Naive B cell (primary cell): ENCODE results near the gene NETO1. TPM values are rescaled to one million over a fixed set of nuclear protein-coding genes. Genes with fewer than 3 reads are reported as not detected.
A peak's percentile ranks its signal among the peaks of the same experiment; 100 is the strongest.

Source experiments
- ATAC-seq, 2 donors: fragments of 150-1000 bp; cut with Tn5 transposase; 2 replicates each; pipeline ENCODE4 v1.10.0; 2021; ENCODE audit warnings: low read depth in 2 of 2, mild to moderate bottlenecking in 2 of 2, moderate library complexity in 2 of 2
- DNase-seq: peaks from one replicate; pipeline ENCODE4 v3.0.0; 2022
- H3K27ac Mint-ChIP-seq, 6 donors: one replicate each; pipeline ENCODE4 v1.8.0; 2020 to 2022; ENCODE audit warnings: mild to moderate bottlenecking in 6 of 6, mixed read lengths in 6 of 6, moderate library complexity in 5 of 6, inconsistent platforms in 2 of 6
- H3K27me3 Mint-ChIP-seq, 3 donors: one replicate each; pipeline ENCODE4 v1.8.0; 2021 to 2022; ENCODE audit warnings: mixed read lengths in 3 of 3, mild to moderate bottlenecking in 1 of 3
- H3K36me3 Mint-ChIP-seq, 2 donors: one replicate each; pipeline ENCODE4 v1.8.0; 2020 to 2022; ENCODE audit warnings: mixed read lengths in 2 of 2, inconsistent platforms in 1 of 2, mild to moderate bottlenecking in 1 of 2
- H3K4me1 Mint-ChIP-seq, 3 donors: one replicate each; pipeline ENCODE4 v1.8.0; 2020 to 2022; ENCODE audit warnings: mixed read lengths in 3 of 3, inconsistent platforms in 1 of 3, mild to moderate bottlenecking in 1 of 3, moderate library complexity in 1 of 3
- H3K4me3 Mint-ChIP-seq, 8 donors: one replicate each; pipeline ENCODE4 v1.8.0; 2020 to 2022; ENCODE audit warnings: mild to moderate bottlenecking in 8 of 8, mixed read lengths in 8 of 8, moderate library complexity in 8 of 8, inconsistent platforms in 2 of 8
- H3K9me3 Mint-ChIP-seq, 7 donors: one replicate each; pipeline ENCODE4 v1.8.0; 2020 to 2022; ENCODE audit warnings: mixed read lengths in 7 of 7, mild to moderate bottlenecking in 5 of 7, inconsistent platforms in 2 of 7, moderate library complexity in 1 of 7
- polyA plus RNA-seq, 6 donors: library from polyadenylated mRNA; unstranded; fragments of 300-500 nt; fragmentation: Illumina TruSeq; gene quantifications; one replicate each; pipeline ENCODE4 v1.2.3, GENCODE V29; 2021; ENCODE audit warnings: low read depth in 6 of 6

NETO1 gene
- polyA plus RNA-seq, 6 donors from 2014 or later: 3.4 to 17.6 (median 13.4) TPM

- peak overlapping the region in 3 of 6 donors; percentile 72 to 85 (median 79) for H3K27ac Mint-ChIP-seq
Observed at GRCh38 chr18:72868585-72869225, 918 bp upstream of the NETO1 start.

GRCh38 chr18:72866901-72867745, 664 bp downstream of the NETO1 start:
- H3K36me3 Mint-ChIP-seq: peaks cover 17 to 20% of the 10 kb centered on the region in 2 donors
- H3K4me1 Mint-ChIP-seq: peaks cover 25 to 30% (median 28%) of the 10 kb centered on the region in 3 donors
- DNase-seq: peak; percentile 27
- peak; percentile 17 to 24 for ATAC-seq
- H3K27ac Mint-ChIP-seq: peak overlapping the region in 4 of 6 donors; percentile 69 to 92 (median 88)
- H3K27me3 Mint-ChIP-seq: peaks cover 4 to 33% (median 20%) of the 10 kb centered on the region in 3 donors
- H3K9me3 Mint-ChIP-seq: peaks cover 0 to 3% (median 0%) of the 10 kb centered on the region in 7 donors
- H3K4me3 Mint-ChIP-seq: peak overlapping the region; percentile 82 to 97 (median 94)

More at GRCh38 chr18:72868585-72869225, 918 bp upstream of the NETO1 start:
- H3K4me1 Mint-ChIP-seq: peaks cover 23 to 28% (median 28%) of the 10 kb centered on the region in 3 donors
- peaks cover 4 to 28% (median 20%) of the 10 kb centered on the region in 3 donors for H3K27me3 Mint-ChIP-seq
- peak in 1 of 2 donors; percentile 10 for ATAC-seq
- H3K4me3 Mint-ChIP-seq: peak overlapping the region; percentile 82 to 96 (median 91)
- H3K9me3 Mint-ChIP-seq: peaks cover 0 to 3% (median 0%) of the 10 kb centered on the region in 7 donors
- DNase-seq: peak; percentile 31
- peaks cover 4 to 12% of the 10 kb centered on the region in 2 donors for H3K36me3 Mint-ChIP-seq

GRCh38 chr18:72866442-72866900, 1.3 kb downstream of the NETO1 start:
- peaks cover 24 to 26% of the 10 kb centered on the region in 2 donors for H3K36me3 Mint-ChIP-seq
- no peak for DNase-seq
- peak overlapping the region; percentile 82 to 97 (median 94) for H3K4me3 Mint-ChIP-seq
- ATAC-seq: peak; percentile 10 to 15
- H3K9me3 Mint-ChIP-seq: peaks cover 0 to 3% (median 0%) of the 10 kb centered on the region in 7 donors
- H3K27me3 Mint-ChIP-seq: peaks cover 4 to 33% (median 20%) of the 10 kb centered on the region in 3 donors
- H3K4me1 Mint-ChIP-seq: peaks cover 25 to 35% (median 28%) of the 10 kb centered on the region in 3 donors
- peak overlapping the region in 5 of 6 donors; percentile 2 to 92 (median 85) for H3K27ac Mint-ChIP-seq

- DNase-seq: no peak
- ATAC-seq: no peak
- Mint-ChIP-seq H3K4me3 (peak overlapping the region in 1 of 8 donors; percentile 52), H3K9me3 (peaks cover 0 to 3% (median 0%) of the 10 kb centered on the region in 7 donors), H3K4me1 (peaks cover 13 to 25% (median 18%) of the 10 kb centered on the region in 3 donors), H3K27ac (no peak overlapping the region), H3K36me3 (peaks cover 27 to 29% of the 10 kb centered on the region in 2 donors), H3K27me3 (peaks cover 0 to 16% (median 11%) of the 10 kb centered on the region in 3 donors)
Observed at GRCh38 chr18:72863754-72864153, 4.0 kb downstream of the NETO1 start.

GRCh38 chr18:72859088-72859487, 8.7 kb downstream of the NETO1 start:
- DNase-seq: no peak
- H3K27ac Mint-ChIP-seq: no peak overlapping the region
- no peak overlapping the region for H3K4me3 Mint-ChIP-seq
- no peaks in the 10 kb centered on the region for H3K9me3 Mint-ChIP-seq
- H3K4me1 Mint-ChIP-seq: peaks cover 0 to 7% (median 2%) of the 10 kb centered on the region in 3 donors
- peaks cover 30 to 38% of the 10 kb centered on the region in 2 donors for H3K36me3 Mint-ChIP-seq
- no peak for ATAC-seq
- peaks cover 0 to 5% (median 0%) of the 10 kb centered on the region in 3 donors for H3K27me3 Mint-ChIP-seq

- Mint-ChIP-seq H3K4me3 (no peak overlapping the region), H3K36me3 (peaks cover 8% of the 10 kb centered on the region in 2 donors), H3K9me3 (peaks cover 0 to 10% (median 0%) of the 10 kb centered on the region in 7 donors), H3K27me3 (peaks cover 0 to 7% (median 0%) of the 10 kb centered on the region in 3 donors), H3K27ac (no peak overlapping the region), H3K4me1 (peaks cover 0 to 6% (median 6%) of the 10 kb centered on the region in 3 donors)
- DNase-seq (no peak), ATAC-seq (no peak)
Observed at GRCh38 chr18:72849671-72850070, 18.1 kb downstream of the NETO1 start.

GRCh38 chr18:72848503-72849237, 19.1 kb downstream of the NETO1 start:
- DNase-seq (no peak), ATAC-seq (no peak)
- peaks cover 0 to 10% (median 0%) of the 10 kb centered on the region in 7 donors for H3K9me3 Mint-ChIP-seq
- H3K4me3 Mint-ChIP-seq: no peak overlapping the region
- H3K36me3 Mint-ChIP-seq: peaks cover 8 to 13% of the 10 kb centered on the region in 2 donors
- peaks cover 0 to 6% (median 6%) of the 10 kb centered on the region in 3 donors for H3K4me1 Mint-ChIP-seq
- H3K27me3 Mint-ChIP-seq: peaks cover 0 to 7% (median 0%) of the 10 kb centered on the region in 3 donors
- no peak overlapping the region for H3K27ac Mint-ChIP-seq

- H3K36me3 Mint-ChIP-seq: peaks cover 8 to 13% of the 10 kb centered on the region in 2 donors
- peaks cover 0 to 6% (median 6%) of the 10 kb centered on the region in 3 donors for H3K4me1 Mint-ChIP-seq
- H3K4me3 Mint-ChIP-seq: no peak overlapping the region
- peaks cover 0 to 10% (median 0%) of the 10 kb centered on the region in 7 donors for H3K9me3 Mint-ChIP-seq
- peaks cover 0 to 7% (median 0%) of the 10 kb centered on the region in 3 donors for H3K27me3 Mint-ChIP-seq
- DNase-seq: no peak
- ATAC-seq: no peak
- H3K27ac Mint-ChIP-seq: no peak overlapping the region
Observed at GRCh38 chr18:72847771-72848170, 20.0 kb downstream of the NETO1 start.

- DNase-seq (no peak), ATAC-seq (no peak)
- Mint-ChIP-seq H3K27ac (peak overlapping the region in 1 of 6 donors; percentile 61), H3K36me3 (peaks cover 4 to 13% of the 10 kb centered on the region in 2 donors), H3K4me1 (peaks cover 0 to 6% (median 3%) of the 10 kb centered on the region in 3 donors), H3K4me3 (no peak overlapping the region), H3K27me3 (peaks cover 0 to 3% (median 0%) of the 10 kb centered on the region in 3 donors), H3K9me3 (peaks cover 0 to 10% (median 0%) of the 10 kb centered on the region in 7 donors)
Observed at GRCh38 chr18:72846736-72847533, 20.9 kb downstream of the NETO1 start.

- Mint-ChIP-seq H3K4me1 (peaks cover 0 to 14% (median 9%) of the 10 kb centered on the region in 3 donors), H3K27me3 (peaks cover 0 to 3% (median 0%) of the 10 kb centered on the region in 3 donors), H3K27ac (no peak overlapping the region), H3K36me3 (peaks cover 0 to 8% of the 10 kb centered on the region in 2 donors), H3K9me3 (peaks cover 0 to 4% (median 0%) of the 10 kb centered on the region in 7 donors), H3K4me3 (no peak overlapping the region)
- ATAC-seq (no peak), DNase-seq (no peak)
Observed at GRCh38 chr18:72843743-72844142, 24.0 kb downstream of the NETO1 start.

GRCh38 chr18:72840109-72840508, 27.7 kb downstream of the NETO1 start:
- Mint-ChIP-seq H3K4me3 (peak overlapping the region in 3 of 8 donors; percentile 29 to 53 (median 35)), H3K27me3 (peaks cover 0 to 9% (median 4%) of the 10 kb centered on the region in 3 donors), H3K27ac (peak overlapping the region in 2 of 6 donors; percentile 38 to 53), H3K9me3 (peaks cover 0 to 1% (median 0%) of the 10 kb centered on the region in 7 donors), H3K4me1 (peaks cover 0 to 14% (median 3%) of the 10 kb centered on the region in 3 donors), H3K36me3 (peaks cover 0 to 8% of the 10 kb centered on the region in 2 donors)
- DNase-seq (no peak), ATAC-seq (peak in 1 of 2 donors; percentile 30)

- DNase-seq (no peak), ATAC-seq (no peak)
- no peak overlapping the region for H3K4me3 Mint-ChIP-seq
- peaks cover 0 to 6% of the 10 kb centered on the region in 2 donors for H3K36me3 Mint-ChIP-seq
- no peak overlapping the region for H3K27ac Mint-ChIP-seq
- H3K9me3 Mint-ChIP-seq: peaks cover 0 to 5% (median 2%) of the 10 kb centered on the region in 7 donors
- peaks cover 0 to 21% (median 7%) of the 10 kb centered on the region in 3 donors for H3K27me3 Mint-ChIP-seq
- H3K4me1 Mint-ChIP-seq: peaks cover 6 to 14% (median 11%) of the 10 kb centered on the region in 3 donors
Observed at GRCh38 chr18:72834731-72835130, 33.1 kb downstream of the NETO1 start.
